ENCODE results near the gene ADGRB3.

DNA sequence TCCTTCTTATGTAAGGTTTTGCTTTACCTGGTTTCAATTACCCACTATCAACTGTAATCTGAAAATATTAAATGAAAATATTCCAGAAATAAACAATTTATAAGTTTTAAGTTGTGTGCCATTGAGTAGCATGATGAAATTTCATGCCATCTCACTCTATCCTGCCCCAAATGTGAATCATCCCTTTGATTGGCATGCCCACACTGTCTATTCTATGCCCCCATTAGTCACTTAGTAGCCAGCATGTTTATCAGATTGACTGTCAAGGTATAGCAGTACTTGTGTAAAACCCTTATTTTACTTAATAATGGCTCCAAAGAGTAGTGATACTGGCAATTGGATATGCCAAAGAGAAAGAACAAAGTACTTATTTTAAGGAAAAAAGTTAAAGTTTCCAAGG is 403.8 kb downstream of the ADGRB3 start:
- TF ChIP-seq, protein P1, sequence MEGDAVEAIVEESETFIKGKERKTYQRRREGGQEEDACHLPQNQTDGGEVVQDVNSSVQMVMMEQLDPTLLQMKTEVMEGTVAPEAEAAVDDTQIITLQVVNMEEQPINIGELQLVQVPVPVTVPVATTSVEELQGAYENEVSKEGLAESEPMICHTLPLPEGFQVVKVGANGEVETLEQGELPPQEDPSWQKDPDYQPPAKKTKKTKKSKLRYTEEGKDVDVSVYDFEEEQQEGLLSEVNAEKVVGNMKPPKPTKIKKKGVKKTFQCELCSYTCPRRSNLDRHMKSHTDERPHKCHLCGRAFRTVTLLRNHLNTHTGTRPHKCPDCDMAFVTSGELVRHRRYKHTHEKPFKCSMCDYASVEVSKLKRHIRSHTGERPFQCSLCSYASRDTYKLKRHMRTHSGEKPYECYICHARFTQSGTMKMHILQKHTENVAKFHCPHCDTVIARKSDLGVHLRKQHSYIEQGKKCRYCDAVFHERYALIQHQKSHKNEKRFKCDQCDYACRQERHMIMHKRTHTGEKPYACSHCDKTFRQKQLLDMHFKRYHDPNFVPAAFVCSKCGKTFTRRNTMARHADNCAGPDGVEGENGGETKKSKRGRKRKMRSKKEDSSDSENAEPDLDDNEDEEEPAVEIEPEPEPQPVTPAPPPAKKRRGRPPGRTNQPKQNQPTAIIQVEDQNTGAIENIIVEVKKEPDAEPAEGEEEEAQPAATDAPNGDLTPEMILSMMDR (IDR thresholded peaks at IDR 0.05; ENCODE audit: low read length): no peak
- no peak for TF ChIP-seq EZH2 (IDR thresholded peaks at IDR 0.05; ENCODE audit: borderline replicate concordance, low read length)
